ENCODE measurements around the gene ANGPTL2.

ANGPTL2 gene

DNA sequence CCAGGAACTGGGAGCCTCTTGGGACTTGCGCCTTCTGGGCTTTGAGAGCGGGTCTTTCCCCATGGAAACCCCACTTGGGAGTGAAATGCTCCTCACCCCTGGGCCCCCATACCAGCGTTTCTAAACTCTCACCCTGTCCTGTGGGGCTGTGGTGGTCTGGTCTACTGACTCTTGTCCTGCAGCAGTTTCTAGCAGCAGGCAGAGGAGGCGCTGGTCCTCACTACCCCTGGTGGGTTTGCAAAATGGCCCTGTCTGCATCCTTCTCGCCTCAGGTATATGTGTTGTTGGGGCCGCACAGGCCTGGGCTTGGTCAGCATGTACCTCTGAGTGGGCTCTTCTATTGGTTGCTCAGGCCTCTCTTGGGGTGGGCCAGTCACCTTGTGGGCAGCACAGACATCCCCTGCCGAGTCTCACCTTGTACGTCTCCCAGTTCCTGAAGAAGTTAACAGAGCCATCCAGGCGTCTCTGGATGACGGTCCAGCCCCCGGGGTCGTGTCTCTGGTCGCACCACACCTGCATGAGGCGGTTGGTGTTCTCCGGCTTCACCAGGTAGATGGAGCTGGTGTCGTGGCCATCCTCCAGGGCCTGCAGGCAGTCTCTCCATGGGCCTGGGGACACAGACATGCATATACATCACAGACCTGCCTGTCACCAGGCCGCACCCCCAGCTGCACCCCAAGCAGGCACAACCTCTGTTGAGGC, 29.0 kb downstream of the ANGPTL2 start:
- DNase-seq (ENCODE audit: low spot score): no peak

- DNase-seq (ENCODE audit: low spot score): no peak
Observed at GRCh38 chr9:127092041-127092608, 30.3 kb downstream of the ANGPTL2 start.

- DNase-seq (ENCODE audit: low spot score): no peak
Observed at GRCh38 chr9:127091526-127091925, 30.9 kb downstream of the ANGPTL2 start.

DNA sequence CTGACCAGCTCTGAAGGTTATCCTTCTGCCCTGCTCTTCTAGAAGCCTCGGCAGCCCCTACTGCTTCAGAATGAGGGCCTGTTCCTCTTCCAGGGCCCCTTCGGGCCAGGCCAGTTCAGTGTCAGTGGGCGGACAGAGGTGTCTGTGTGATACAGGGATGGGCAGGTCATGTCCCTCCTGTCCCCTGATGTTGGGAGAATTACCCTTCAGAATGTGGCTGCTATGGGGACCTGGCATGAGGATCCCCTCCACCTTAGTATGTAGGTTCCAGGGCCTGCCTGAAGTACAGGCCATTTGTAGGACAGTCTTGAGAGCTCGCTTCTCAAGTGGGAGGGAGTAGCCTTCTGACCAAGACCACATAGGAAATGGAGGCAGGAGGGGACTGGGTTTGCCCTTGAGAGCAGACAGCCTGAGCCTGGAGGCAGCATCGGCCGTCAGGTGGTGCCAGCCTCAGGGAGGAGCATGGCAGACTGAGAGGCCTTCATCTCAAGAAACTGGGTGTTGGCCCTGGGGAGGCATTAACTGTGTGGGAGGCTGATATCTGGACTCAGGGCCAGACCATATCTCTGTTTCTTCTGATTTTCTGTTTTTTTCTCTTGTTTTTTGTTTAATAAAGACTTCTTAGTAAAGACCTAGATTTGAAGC, 32.0 kb downstream of the ANGPTL2 start:
- DNase-seq (ENCODE audit: low spot score): no peak

- DNase-seq (ENCODE audit: low spot score): no peak
Observed at GRCh38 chr9:127089631-127090081, 32.8 kb downstream of the ANGPTL2 start.

DNA sequence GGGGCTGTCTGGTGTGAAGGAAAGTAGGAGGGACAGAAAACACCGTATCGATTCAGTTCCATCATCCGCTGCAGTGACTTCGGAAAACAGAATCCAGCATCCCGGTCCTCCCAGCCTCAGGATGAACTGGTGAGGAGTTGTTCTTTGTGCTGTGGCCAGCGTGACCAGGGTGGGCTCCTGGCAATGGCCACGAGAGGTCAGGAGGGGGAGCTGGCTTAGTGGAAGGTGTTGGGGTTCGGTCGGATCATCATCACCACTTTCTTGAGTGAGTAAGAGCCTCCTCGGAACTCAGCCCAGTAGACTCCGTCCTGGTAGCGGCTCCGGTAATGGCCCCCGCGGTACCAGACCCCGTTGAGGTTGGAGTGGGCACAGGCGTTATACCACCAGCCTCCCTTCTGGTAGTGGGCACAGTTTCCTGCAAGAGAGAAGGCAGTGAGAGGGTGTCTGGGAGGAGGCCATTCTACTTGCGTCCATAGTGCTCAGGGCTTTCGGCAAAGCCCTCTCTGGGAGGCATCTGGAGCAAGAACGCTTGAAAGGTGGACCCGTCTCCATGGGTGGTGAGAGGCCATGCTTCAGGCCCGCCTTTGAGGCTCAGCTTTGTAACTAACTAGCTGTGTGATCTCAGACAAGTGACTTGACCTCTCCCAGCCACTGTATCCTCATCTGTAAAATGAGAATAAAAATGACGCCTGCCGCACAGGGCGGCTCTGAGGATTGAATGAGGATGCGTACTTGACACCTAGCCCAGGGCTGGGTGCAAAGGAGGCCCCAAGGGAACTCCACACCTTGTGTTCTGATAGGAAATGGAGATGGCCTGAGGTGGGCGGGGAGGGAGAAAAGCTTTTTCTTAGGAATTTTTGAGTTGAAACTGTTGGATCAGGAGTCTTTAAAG, 33.5 kb downstream of the ANGPTL2 start:
- no peak for DNase-seq (ENCODE audit: low spot score)

GRCh38 chr9:127087836-127088235, 34.6 kb downstream of the ANGPTL2 start:
- no peak for DNase-seq (ENCODE audit: low spot score)

GRCh38 chr9:127087411-127087810, 35.0 kb downstream of the ANGPTL2 start:
- DNase-seq (ENCODE audit: low spot score): no peak

DNA sequence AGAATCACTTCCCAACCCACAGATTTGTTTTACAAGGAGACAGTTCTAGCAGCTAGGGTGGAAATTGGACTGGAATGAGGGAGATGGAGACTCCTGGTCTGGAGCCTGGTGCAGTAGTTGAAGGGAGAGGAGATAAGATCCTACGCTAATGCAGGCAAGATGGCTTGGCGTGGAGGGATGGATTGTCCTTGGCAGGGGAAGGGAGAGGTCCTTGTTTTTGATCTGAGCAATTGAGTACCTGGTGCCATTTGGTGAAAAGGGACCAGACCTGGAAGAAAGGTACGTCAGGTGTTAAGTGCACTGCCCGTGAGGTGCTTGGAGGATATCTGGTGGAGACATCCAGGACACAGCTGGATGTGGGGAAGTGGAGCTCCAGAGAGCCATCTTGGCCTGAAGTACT, 35.7 kb downstream of the ANGPTL2 start:
- no peak for DNase-seq (ENCODE audit: low spot score)

DNA sequence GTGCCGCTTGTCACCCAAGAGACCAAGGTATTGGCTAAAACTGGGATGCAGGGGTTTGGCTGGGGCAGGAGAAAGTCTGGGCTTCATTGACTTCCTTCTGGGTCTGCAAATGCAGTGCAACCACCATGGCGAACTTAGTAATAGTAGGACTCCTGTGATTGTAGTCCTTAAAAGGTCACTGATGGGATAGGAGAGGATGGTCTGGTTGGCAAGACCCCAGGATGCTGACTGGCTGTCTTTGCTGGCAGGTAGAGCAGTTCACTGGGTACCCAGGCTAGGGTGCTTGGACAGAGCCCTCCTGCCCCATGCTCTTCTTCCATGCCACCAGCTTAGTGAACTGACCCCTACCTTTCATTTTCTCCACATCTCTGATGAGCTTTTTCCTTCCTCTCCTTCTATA, 37.2 kb downstream of the ANGPTL2 start:
- DNase-seq (ENCODE audit: low spot score): no peak

- no peak for DNase-seq (ENCODE audit: low spot score)
Observed at GRCh38 chr9:127084076-127085039, 38.1 kb downstream of the ANGPTL2 start.

DNA sequence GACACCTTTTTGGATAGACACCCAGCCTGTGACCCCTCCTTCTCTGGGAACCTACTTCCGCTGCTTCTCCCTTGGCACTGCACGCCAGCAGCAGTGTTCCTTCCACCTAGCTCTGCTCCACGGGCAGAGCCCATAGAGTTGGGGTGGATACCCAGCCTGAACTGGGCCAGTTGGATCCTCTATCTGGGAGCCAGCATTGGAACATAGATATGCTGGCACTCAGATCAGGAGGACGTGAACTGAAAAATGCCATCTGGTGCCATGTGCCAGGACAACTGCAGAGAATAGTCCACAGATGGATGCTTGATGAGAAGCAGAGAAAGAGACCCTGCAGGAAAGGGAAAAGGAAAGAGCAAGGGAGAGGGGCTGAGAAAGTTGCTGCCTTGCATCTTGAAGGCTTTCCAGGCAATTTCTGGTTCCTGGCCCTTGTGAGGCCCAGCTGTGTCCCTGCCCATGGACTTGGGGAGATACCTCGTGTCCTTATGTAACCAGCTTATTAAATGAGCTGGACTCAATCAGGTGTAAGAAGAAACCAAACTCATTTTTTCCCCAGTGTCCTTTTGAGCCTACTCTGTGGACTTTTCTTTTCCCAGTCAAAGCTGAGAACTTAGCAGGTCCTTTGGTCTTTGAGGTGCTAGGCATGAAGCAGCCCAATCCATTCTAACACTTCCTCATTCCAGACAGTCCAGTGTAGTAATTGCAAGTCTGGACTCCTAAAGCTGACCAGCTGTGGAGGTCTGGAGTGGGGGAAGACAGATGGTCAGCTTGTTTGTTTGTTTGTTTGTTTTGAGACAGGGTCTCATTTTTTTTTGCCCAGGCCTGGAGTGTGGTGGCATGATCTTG, 39.1 kb downstream of the ANGPTL2 start:
- no peak for DNase-seq (ENCODE audit: low spot score)

GRCh38 chr9:127081250-127082185, 40.9 kb downstream of the ANGPTL2 start:
- DNase-seq (ENCODE audit: low spot score): no peak

- no peak for DNase-seq (ENCODE audit: low spot score)
Observed at GRCh38 chr9:127079446-127080140, 42.8 kb downstream of the ANGPTL2 start.

DNA sequence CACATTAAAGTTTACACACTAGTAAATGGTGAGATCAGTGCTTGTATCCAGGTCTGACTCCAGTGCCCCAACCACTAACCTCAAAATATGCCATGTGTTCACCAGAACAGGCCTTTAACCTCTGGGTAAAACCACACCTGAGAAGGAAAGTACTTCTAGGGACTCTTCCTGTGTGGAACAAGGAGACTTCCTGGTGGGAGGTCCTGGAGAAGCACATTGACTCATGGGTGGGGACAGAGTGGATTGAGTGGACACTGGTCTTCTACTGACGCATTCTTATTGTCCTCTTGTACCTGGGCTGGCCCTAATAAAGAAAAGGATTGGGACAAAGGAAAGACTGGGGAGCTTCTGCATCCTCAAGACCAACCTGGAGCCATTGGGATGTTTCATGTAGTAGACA, 43.4 kb downstream of the ANGPTL2 start:
- DNase-seq (ENCODE audit: low spot score): no peak

DNA sequence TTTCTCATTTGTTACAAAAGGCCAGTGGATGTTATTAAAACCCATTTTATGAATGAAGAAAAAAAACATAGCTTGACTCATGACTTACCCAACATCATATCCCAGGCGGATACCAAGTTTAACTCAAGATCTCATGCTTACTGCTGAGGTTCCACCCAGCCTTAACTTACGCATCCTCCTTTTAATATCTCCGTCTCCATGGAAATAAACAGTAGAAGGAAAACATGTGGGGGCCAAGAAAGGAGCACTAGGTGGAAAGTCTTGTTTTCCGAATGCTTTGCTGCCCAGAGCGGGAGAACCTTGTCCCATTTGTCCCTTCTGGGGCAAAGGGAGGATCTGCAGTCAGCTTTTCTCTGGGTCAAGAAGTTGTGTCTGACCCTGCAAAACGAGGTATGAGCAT, 44.1 kb downstream of the ANGPTL2 start:
- no peak for DNase-seq (ENCODE audit: low spot score)

DNA sequence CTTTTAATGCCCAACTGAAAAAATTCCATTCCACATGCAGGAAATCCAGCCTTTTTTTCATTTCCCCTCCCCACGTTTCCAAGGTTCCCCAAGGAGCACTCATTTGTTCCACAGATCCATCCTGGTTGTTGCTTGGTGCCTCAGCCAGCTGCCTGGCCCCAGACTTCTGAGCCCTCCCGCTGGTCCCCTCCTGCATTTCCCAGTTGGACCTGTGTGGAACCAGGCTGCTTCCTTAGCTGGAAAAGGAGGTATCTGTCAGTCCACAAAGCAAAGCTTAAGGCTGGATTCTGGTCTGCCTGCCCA, 44.8 kb downstream of the ANGPTL2 start:
- DNase-seq (ENCODE audit: low spot score): no peak

- no peak for DNase-seq (ENCODE audit: low spot score)
Observed at GRCh38 chr9:127076860-127077643, 45.4 kb downstream of the ANGPTL2 start.
